Loucy (cell line): Measurements from ENCODE around the gene CRACDL.

Experiments used
- H2AFZ ChIP-seq: fragments of 200-600 bp; sonication (generic); 2 replicates; pipeline ENCODE4 v1.6.0; 2016; ENCODE audit warnings: antibody characterized with exemption, mild to moderate bottlenecking, low read length, moderate library complexity
- H3F3A ChIP-seq: fragments of 200-600 bp; 2 replicates; pipeline ENCODE4 v1.6.0; 2016; ENCODE audit warnings: antibody characterized with exemption, low read depth, mild to moderate bottlenecking
- H3K27me3 ChIP-seq: fragments of 200-600 bp; sonication (generic); 2 replicates; pipeline ENCODE4 v1.6.1; 2014; ENCODE audit warnings: low read length, mild to moderate bottlenecking; ENCODE audit not compliant: insufficient read depth, poor library complexity, severe bottlenecking
- H3K36me3 ChIP-seq: fragments of 200-600 bp; sonication (generic); 2 replicates; pipeline ENCODE4 v1.6.1; 2016; ENCODE audit warnings: low read length; ENCODE audit not compliant: insufficient read depth
- H3K4me1 ChIP-seq: fragments of 200-600 bp; sonication (generic); 2 replicates; pipeline ENCODE4 v1.5.1; 2014; ENCODE audit warnings: low read length, mild to moderate bottlenecking; ENCODE audit not compliant: insufficient read depth, poor library complexity, severe bottlenecking
- H3K4me2 ChIP-seq: fragments of 200-600 bp; sonication (generic); 2 replicates; pipeline ENCODE4 v1.6.0; 2014; ENCODE audit warnings: antibody characterized with exemption, low read length, low read depth, mild to moderate bottlenecking; ENCODE audit not compliant: poor library complexity, severe bottlenecking
- H3K4me3 ChIP-seq: fragments of 200-600 bp; sonication (generic); 2 replicates; pipeline ENCODE4 v1.5.1; 2014; ENCODE audit warnings: low read length, mild to moderate bottlenecking, mixed read lengths; ENCODE audit not compliant: poor library complexity, severe bottlenecking
- H3K79me2 ChIP-seq: fragments of 200-600 bp; sonication (generic); 2 replicates; pipeline ENCODE4 v1.6.1; 2014; ENCODE audit warnings: low read length; ENCODE audit not compliant: insufficient read depth
- H3K9ac ChIP-seq: fragments of 200-600 bp; sonication (generic); 2 replicates; pipeline ENCODE4 v1.6.0; 2014; ENCODE audit warnings: mild to moderate bottlenecking, low read depth, low read length, moderate library complexity; ENCODE audit not compliant: poor library complexity, severe bottlenecking
- H3K9me2 ChIP-seq: fragments of 200-600 bp; sonication (generic); replicated peaks from 2 replicates; pipeline ENCODE4 v1.6.1; 2016; ENCODE audit warnings: low read depth, low read length, mixed read lengths
- H3K9me3 ChIP-seq: fragments of 200-600 bp; sonication (generic); 2 replicates; pipeline ENCODE4 v1.6.1; 2014; ENCODE audit warnings: mild to moderate bottlenecking, antibody characterized with exemption, low read length, low read depth; ENCODE audit not compliant: insufficient read depth
- H4K20me1 ChIP-seq: fragments of 200-600 bp; sonication (generic); 2 replicates; pipeline ENCODE4 v1.6.0; 2014; ENCODE audit warnings: antibody characterized with exemption, low read length, mild to moderate bottlenecking; ENCODE audit not compliant: insufficient read depth, poor library complexity, severe bottlenecking
- EZH2phosphoT487 ChIP-seq: fragments of 200-600 bp; IDR thresholded peaks from 2 replicates; pipeline ENCODE4 v1.6.1; 2018; ENCODE audit warnings: antibody characterized with exemption, mild to moderate bottlenecking, moderate library complexity, borderline replicate concordance
- TF ChIP-seq, protein P1 (sequence below): fragments of 200-600 bp; sonication (generic); conservative IDR thresholded peaks from 2 replicates; pipeline ENCODE4 v1.5.1; 2014; ENCODE audit warnings: mild to moderate bottlenecking, antibody characterized with exemption, low read length

CRACDL gene

DNA sequence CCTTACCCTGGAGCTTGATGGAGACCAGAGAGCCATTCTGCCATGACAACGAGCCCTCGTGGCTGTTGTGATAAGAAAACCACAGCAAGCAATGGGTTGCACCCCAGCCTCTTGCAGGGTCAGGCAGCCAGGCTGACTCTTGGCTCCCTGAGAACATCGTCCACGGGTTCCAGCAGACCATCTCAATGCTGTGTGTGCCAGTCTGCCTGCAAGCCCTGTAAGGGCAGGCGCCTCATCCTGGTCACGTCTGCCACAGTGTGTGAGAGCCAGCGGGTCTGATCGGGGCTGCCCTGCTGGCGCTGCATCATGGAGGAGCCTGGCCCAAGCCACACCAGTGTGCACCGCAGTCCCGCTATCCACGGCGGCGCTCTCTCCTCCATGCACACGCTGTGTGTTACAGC, 134.1 kb downstream of the CRACDL start:
- H3K4me2 ChIP-seq = no peak overlapping the region

DNA sequence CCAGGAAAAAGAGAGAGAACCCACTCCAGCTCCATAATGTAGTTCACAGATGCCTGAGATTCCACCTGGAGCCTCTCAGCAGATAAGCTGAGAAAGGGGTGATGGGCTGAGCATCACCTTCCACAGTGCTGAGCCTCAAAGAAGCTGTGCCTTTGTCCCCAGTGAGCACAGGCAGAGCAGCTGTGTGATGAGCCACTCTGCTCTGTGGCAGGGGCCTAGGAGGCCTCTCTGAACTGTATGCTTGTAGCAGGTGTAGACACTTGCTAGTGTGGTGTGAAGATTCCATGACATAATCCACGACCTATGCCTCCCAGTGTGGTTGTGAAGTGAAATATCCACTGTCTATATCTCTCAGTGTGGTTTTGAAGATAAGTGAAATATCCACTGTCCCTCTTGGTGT, 134.7 kb downstream of the CRACDL start:
- Histone ChIP-seq H3K9me3 (no peaks in the 10 kb centered on the region), H3K27me3 (no peaks in the 10 kb centered on the region), H3K79me2 (no peaks in the 10 kb centered on the region), H3K4me1 (peaks cover 11% of the 10 kb centered on the region), H3K4me2 (no peak overlapping the region), H3K36me3 (no peaks in the 10 kb centered on the region), H3K9me2 (no peaks in the 10 kb centered on the region), H3F3A (no peaks in the 10 kb centered on the region), H3K4me3 (no peak overlapping the region), H3K9ac (no peak overlapping the region), H4K20me1 (no peaks in the 10 kb centered on the region), H2AFZ (no peak overlapping the region)
- TF ChIP-seq, protein P1, sequence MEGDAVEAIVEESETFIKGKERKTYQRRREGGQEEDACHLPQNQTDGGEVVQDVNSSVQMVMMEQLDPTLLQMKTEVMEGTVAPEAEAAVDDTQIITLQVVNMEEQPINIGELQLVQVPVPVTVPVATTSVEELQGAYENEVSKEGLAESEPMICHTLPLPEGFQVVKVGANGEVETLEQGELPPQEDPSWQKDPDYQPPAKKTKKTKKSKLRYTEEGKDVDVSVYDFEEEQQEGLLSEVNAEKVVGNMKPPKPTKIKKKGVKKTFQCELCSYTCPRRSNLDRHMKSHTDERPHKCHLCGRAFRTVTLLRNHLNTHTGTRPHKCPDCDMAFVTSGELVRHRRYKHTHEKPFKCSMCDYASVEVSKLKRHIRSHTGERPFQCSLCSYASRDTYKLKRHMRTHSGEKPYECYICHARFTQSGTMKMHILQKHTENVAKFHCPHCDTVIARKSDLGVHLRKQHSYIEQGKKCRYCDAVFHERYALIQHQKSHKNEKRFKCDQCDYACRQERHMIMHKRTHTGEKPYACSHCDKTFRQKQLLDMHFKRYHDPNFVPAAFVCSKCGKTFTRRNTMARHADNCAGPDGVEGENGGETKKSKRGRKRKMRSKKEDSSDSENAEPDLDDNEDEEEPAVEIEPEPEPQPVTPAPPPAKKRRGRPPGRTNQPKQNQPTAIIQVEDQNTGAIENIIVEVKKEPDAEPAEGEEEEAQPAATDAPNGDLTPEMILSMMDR = no peak
- TF ChIP-seq EZH2phosphoT487 = no peak

More for the DNA sequence above, 134.1 kb downstream of the CRACDL start:
- no peaks in the 10 kb centered on the region for H3K36me3 ChIP-seq
- no peak overlapping the region for H3K4me3 ChIP-seq
- peaks cover 7% of the 10 kb centered on the region for H3K4me1 ChIP-seq
- H3K27me3 ChIP-seq = no peaks in the 10 kb centered on the region
- H2AFZ ChIP-seq = no peak overlapping the region
- H4K20me1 ChIP-seq = no peaks in the 10 kb centered on the region
- no peaks in the 10 kb centered on the region for H3F3A ChIP-seq
- no peaks in the 10 kb centered on the region for H3K79me2 ChIP-seq
- no peaks in the 10 kb centered on the region for H3K9me3 ChIP-seq
- H3K9me2 ChIP-seq = no peaks in the 10 kb centered on the region
- no peak for TF ChIP-seq EZH2phosphoT487
- TF ChIP-seq, protein P1 = no peak
- H3K9ac ChIP-seq = no peak overlapping the region

DNA sequence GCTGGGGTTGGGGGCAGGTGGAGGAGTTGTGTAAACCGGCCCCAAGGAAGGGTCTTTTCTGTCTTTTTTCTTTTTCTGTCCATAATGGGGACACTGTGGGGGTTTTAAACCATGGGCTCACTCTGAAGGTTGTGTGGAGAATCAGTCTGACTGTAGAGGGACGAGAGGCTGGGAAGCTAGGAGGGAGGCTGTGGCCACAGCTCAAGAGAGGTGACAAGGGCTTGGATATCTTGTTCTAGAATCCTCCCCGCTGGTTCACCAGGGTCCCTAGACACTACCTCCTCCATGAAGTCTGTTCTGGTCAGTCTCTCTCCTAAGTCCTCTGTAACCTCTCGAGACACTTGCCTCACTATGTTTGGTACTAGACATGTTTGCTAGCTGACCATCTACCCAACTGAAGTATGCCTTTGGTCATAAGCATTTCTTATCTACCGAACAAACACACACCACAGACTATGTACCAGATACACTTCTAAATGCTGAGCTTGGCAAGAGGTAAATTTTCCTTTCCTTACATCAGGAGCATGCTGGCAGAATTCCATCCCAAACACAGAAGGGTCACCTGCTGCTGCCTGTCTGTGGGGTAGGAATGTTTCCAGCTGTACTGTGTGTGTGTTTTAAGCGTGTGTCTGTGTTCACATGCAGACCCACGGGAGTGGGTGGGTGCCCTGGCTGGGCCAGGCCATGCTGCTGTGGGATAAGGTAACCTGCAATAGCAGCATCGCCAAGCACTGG, 135.5 kb downstream of the CRACDL start:
- Histone ChIP-seq H3K9ac (no peak overlapping the region), H3K79me2 (no peaks in the 10 kb centered on the region), H3K27me3 (no peaks in the 10 kb centered on the region), H3F3A (no peaks in the 10 kb centered on the region), H2AFZ (no peak overlapping the region), H3K36me3 (no peaks in the 10 kb centered on the region), H3K4me3 (no peak overlapping the region), H3K4me2 (no peak overlapping the region), H3K9me2 (no peaks in the 10 kb centered on the region), H3K4me1 (peaks cover 12% of the 10 kb centered on the region), H3K9me3 (no peaks in the 10 kb centered on the region), H4K20me1 (no peaks in the 10 kb centered on the region)
- TF ChIP-seq EZH2phosphoT487 = no peak
- TF ChIP-seq, protein P1 = no peak
